Skin of body (tissue), 2 donors: ENCODE results near the gene PAMR1. TPM values are rescaled to one million over a fixed set of nuclear protein-coding genes. Genes with fewer than 3 reads are reported as not detected.

ENCODE experiments used
- DNase-seq: peaks from one replicate; lab custom pipeline; 2025; lab: John Stamatoyannopoulos, UW
- total RNA-seq: library from RNA; depleted of rRNA; stranded (reverse); fragments of >200 nt; gene quantifications from one replicate; pipeline ENCODE4 v1.2.3, GENCODE V29; 2014

Gene PAMR1
- total RNA-seq, 1 donor from 2014 or later: 7.0 TPM

GRCh38 chr11:35500744-35501143 lies 24.7 kb downstream of the PAMR1 start:
- DNase-seq: no peak

GRCh38 chr11:35496416-35496815 lies 29.0 kb downstream of the PAMR1 start:
- peak; percentile 83 for DNase-seq

DNA sequence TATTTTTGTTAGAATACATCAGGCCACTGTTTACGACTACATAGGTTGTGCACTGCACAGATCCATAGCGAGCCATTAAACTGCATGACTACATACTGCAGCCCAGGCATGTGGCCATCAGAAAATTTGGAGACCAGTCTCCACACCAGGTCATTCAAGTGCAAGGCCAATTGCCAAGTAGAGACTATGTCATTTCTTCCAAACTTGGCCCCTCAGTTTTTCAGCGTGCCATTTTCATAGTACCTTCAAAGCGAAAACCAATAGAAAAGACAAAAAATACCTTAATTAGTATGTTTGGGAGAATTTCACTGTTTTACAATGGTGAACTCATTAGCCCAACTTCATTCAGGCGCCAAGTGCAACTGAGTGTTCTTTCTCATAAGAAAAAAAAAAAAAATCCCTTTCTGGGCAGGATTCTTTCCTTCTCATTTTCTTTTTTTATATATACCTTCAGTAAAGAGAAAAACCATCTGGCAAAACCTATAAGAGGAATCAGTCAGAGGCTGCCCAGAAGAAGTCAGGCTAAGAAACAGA lies 30.4 kb downstream of the PAMR1 start:
- no peak for DNase-seq

DNA sequence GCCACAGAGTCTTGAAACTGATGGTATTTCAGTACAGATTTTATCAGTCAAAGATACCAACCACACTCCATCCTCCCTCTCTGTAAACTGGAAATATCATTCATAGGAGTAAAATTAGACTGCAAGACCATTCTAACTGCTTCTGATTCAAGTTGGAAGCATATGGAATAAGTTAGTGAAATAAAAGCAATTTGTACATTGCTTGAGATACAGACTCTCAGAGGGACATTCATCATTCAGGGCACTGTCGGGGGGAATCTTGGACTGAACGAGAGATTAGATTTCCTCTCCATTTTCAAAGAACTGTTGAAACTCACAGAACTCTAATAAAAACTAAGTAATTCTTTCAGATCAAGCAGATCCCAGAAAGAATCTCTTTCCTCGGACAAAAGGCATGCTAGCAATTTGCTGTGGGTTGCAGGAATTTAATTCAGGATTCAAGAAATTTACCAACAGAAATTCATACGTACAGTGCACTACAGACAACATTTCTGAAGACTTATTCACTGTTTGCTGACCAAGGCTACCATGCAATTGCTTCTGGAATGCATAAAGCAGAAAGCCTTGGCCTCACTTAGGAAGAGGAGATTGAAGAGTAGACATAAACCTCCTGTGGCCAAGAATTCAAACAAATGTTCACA lies 34.1 kb downstream of the PAMR1 start:
- DNase-seq: peak; percentile 60

DNA sequence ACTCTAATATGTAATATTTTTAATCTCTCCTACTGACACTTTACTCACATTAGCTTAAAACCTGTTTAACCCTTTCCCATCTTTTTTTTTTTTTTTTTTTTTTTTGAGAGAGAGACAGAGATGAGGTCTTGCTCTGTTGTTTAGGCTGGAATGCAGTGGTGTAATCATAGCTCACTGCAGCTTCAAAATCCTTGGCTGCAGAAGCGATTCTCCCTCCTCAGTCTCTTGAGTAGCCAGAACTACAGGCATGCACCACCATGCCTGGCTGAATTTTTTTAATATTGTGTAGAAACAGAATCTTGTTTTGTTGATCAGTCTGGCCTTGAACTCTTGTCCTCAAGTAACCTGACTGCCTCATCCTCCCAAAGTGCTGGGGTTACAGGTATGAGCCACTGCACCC lies 37.3 kb downstream of the PAMR1 start:
- DNase-seq: no peak

DNA sequence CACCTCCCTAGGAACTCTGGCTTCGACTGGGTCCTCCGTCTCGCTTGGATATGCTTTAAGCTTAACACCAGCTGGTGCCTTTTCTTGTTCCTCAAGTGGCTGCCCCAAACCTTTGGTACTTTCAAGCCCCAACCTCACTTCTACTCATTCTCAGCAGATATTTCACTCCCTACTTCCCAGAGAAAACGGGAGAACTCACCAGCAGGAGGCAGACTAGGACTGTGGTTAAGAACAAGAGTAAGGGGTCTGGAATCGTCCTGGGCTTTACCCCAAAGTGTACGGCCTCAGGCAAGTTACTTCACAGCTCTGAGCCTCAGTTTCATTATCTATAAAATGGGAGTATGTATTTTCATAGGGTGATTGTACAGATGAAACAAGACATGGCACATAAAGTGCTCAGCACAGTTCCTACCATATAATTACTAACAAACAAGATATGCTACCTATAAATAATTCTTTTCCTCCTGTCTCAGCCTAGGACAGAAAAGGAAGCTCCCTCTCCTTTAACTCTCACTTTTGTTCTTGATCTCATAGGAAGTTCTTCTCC lies 37.8 kb downstream of the PAMR1 start:
- peak; percentile 20 for DNase-seq

DNA sequence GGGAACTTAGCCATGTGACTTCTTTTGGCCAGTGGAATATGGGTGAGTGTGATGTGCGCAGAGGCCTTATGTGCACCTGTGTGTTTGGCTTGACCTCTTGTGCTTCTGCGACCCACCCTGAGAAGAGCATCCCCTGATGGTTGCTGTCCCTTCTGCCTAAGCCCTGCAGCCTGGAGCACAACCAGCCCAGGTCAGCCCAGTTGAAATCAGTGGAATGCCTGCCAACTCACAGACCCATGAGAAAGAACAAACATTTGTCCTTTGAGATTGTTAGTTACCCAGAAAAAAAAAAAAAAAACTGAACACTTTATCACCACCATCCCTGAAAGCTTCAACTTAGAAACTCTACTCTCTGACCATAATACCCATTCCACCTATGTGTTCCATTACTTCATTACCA lies 38.5 kb downstream of the PAMR1 start:
- no peak for DNase-seq

DNA sequence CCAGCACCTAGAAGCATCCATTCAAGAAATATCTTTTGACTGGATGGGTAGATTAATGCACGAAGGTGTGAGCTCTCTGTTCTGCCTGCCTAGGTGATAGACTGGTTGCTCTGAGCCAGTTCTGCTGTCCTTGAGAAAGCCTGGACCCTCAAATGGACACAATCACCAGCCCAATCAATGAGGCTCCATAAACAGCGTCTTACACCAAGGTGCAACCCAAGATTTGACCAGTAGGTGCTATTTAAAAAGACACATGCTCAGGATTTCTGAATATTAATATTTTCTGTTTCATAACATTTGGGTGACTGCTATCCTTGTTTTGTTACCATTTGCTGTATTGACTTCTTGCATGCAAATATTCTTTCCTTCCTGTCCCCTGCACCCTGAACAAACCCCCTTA lies 39.0 kb downstream of the PAMR1 start:
- DNase-seq: no peak

GRCh38 chr11:35485656-35486322 lies 39.6 kb downstream of the PAMR1 start:
- DNase-seq: peak; percentile 68

- DNase-seq: no peak
These were observed 41.0 kb downstream of the PAMR1 start for GRCh38 chr11:35484435-35484834.

GRCh38 chr11:35483131-35483820 lies 42.1 kb downstream of the PAMR1 start:
- DNase-seq: no peak

GRCh38 chr11:35479731-35480130 lies 45.7 kb downstream of the PAMR1 start:
- no peak for DNase-seq

- DNase-seq: no peak
These were observed 46.8 kb downstream of the PAMR1 start for GRCh38 chr11:35478471-35479091.

- DNase-seq: no peak
These were observed 47.5 kb downstream of the PAMR1 start for GRCh38 chr11:35477901-35478300.

DNA sequence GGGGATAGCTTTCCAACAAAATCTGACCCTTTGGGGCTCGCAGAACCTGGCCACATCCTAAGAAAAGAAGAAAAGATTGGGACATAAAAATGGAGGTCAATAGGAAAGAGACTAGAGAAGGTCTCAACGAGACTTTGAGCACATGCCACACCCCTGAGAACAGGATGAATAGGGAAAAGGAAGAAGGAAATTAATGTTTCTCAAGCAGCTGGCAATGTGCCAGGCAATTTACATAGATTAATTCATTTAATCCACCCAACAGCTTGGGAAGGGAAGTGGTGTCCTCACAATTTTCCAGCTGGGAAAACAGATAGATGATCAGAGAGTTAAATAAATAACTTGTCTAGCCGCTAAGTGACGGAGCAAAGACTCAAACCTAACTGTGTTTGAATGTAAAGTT lies 50.7 kb downstream of the PAMR1 start:
- DNase-seq: no peak

- no peak for DNase-seq
These were observed 51.5 kb downstream of the PAMR1 start for GRCh38 chr11:35473795-35474374.

DNA sequence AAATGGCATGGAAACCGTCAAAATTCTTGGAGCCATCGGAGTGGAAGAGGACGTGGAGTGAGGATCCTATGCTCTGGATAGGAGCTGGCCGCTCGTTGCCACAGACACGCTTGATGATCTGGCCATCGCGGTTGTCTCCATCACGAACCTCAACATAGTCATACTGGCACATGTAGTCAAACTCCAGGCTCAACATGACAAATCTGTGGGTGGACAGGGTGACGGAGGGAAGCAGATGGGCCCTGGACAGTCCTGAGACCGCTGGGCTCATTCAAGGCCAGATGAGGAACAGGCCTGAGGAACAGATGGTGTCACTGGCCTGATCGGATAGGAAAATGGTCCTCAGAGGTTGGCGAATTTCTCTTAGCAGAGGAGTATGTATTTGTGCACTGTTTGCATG lies 54.8 kb downstream of the PAMR1 start:
- DNase-seq: no peak

DNA sequence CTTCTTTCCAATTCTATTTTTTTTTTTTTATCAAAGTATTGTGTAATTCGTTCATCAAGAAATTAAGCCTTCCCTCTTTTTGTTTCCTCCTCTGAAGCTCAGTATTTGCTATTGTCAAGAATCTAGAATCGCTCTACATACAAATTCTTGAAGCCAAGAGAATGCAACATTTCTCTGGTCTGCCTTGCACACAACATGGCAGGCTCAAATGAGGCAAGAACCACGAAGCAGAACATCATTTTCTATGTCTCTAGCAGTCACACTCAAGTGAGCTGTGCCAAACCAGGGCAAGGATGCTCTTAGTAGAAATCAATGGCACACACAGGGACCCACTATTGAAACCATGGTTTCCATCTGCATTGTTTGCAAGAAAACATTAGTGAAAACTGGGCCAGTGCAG lies 59.4 kb downstream of the PAMR1 start:
- DNase-seq: no peak

- no peak for DNase-seq
These were observed 61.1 kb downstream of the PAMR1 start for GRCh38 chr11:35464308-35464707.

DNA sequence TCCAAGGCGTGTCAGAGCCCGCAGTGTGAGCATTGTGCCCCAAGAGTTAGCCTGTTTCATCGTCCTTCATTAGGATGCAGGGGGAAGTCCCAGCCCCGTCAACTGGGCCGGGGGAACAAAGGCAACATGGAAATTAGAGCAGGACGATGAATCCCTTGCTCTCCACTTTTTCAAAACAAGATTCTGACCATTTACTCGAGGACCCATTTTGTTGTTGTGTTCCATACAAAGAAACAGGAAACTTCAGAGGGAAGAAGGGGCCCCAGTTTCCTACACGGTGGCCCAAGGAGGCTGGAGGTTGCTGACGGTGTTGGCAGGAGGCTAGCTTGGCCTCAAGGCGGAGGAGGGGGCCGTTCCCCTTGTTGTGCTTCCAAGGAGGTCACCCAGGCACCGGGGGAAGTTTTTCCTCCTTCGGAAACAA lies 62.1 kb downstream of the PAMR1 start:
- no peak for DNase-seq

- no peak for DNase-seq
These were observed 63.4 kb downstream of the PAMR1 start for GRCh38 chr11:35461917-35462538.
